Measurements from ENCODE around the gene MOGAT2.

DNA sequence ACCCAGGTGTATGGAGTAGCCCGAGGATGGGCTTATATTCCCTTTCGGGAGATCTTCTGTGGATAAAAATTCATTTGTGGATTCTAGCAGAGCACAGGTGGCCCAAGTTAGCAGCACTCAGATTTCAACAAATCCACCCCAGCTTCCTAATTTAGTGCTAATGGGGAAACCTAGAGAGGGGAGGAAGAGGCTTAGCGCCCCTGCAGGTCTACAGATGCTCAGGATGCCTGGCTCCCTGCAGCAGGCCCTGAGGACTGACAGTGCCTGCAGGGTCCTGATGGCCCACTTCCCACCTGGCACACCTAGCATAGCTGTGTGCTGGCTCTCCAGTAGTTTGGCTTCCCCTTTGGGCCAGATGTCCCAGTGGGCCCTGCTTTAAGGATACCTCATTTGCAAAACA is 57.4 kb downstream of the MOGAT2 start:
- TF ChIP-seq MXI1 (IDR thresholded peaks at IDR 0.05; ENCODE audit: borderline replicate concordance, low read depth, low read length): no peak
- TF ChIP-seq, protein P1, sequence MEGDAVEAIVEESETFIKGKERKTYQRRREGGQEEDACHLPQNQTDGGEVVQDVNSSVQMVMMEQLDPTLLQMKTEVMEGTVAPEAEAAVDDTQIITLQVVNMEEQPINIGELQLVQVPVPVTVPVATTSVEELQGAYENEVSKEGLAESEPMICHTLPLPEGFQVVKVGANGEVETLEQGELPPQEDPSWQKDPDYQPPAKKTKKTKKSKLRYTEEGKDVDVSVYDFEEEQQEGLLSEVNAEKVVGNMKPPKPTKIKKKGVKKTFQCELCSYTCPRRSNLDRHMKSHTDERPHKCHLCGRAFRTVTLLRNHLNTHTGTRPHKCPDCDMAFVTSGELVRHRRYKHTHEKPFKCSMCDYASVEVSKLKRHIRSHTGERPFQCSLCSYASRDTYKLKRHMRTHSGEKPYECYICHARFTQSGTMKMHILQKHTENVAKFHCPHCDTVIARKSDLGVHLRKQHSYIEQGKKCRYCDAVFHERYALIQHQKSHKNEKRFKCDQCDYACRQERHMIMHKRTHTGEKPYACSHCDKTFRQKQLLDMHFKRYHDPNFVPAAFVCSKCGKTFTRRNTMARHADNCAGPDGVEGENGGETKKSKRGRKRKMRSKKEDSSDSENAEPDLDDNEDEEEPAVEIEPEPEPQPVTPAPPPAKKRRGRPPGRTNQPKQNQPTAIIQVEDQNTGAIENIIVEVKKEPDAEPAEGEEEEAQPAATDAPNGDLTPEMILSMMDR (conservative IDR thresholded peaks at IDR 0.05; ENCODE audit: low read depth, low read length): no peak
- no peak for TF ChIP-seq POLR2A (IDR thresholded peaks at IDR 0.05; ENCODE audit: low read depth, low read length)
- no peak for TF ChIP-seq MAFK (IDR thresholded peaks at IDR 0.05; ENCODE audit: low read depth, low read length)
- TF ChIP-seq NFE2L2 (IDR thresholded peaks at IDR 0.05; ENCODE audit: low read depth, low read length): no peak
- no peak for TF ChIP-seq FOS (IDR thresholded peaks at IDR 0.05; ENCODE audit: low read depth, low read length)
- TF ChIP-seq RAD21 (IDR thresholded peaks at IDR 0.05; ENCODE audit: low read length): no peak
- TF ChIP-seq BHLHE40 (IDR thresholded peaks at IDR 0.05; ENCODE audit: low read depth, low read length): no peak
